Liver (tissue), 9 donors: Measurements from ENCODE around the gene CCDC91. TPM values are rescaled to one million over a fixed set of nuclear protein-coding genes. Genes with fewer than 3 reads are reported as not detected.

Experiments
- DNase-seq: peaks from one replicate; pipeline ENCODE4 v3.0.0-alpha.2; 2017; ENCODE audit warnings: low spot score
- H3K27ac ChIP-seq, 2 donors: one replicate each; pipeline ENCODE4 v1.7.0; 2013; ENCODE audit warnings: inconsistent platforms in 2 of 2, low read length in 2 of 2, control low read depth in 1 of 2, low read depth in 1 of 2, mild to moderate bottlenecking in 1 of 2
- H3K27me3 ChIP-seq, 4 donors: one replicate each; pipeline versions ENCODE4 v1.6.1 to v1.7.0; 2013; ENCODE audit warnings: low read length in 3 of 4, inconsistent platforms in 1 of 4, mild to moderate bottlenecking in 1 of 4, moderate library complexity in 1 of 4; ENCODE audit not compliant: control insufficient read depth in 4 of 4, insufficient read depth in 4 of 4
- H3K36me3 ChIP-seq, 4 donors: one replicate each; pipeline versions ENCODE4 v1.6.1 to v1.7.0; 2013; ENCODE audit warnings: low read length in 3 of 4, mild to moderate bottlenecking in 3 of 4, low read depth in 1 of 4, moderate library complexity in 1 of 4; ENCODE audit not compliant: control insufficient read depth in 4 of 4, insufficient read depth in 3 of 4
- H3K4me1 ChIP-seq, 4 donors: one replicate each; pipeline versions ENCODE4 v1.6.1 to v1.7.0; 2013; ENCODE audit warnings: low read length in 3 of 4, mild to moderate bottlenecking in 3 of 4, moderate library complexity in 1 of 4; ENCODE audit not compliant: control insufficient read depth in 4 of 4, insufficient read depth in 4 of 4
- H3K4me3 ChIP-seq, 3 donors: one replicate each; pipeline versions ENCODE4 v1.6.1 to v1.7.0; 2013; ENCODE audit warnings: low read length in 3 of 3, control low read depth in 1 of 3, low read depth in 1 of 3, mild to moderate bottlenecking in 1 of 3
- H3K9ac ChIP-seq, 2 donors: one replicate each; pipeline ENCODE4 v1.7.0; 2013; ENCODE audit warnings: low read length in 2 of 2, mild to moderate bottlenecking in 2 of 2, moderate library complexity in 2 of 2, control low read depth in 1 of 2, low read depth in 1 of 2
- H3K9me3 ChIP-seq, 4 donors: one replicate each; pipeline versions ENCODE4 v1.6.1 to v1.7.0; 2013; ENCODE audit warnings: low read length in 3 of 4; ENCODE audit not compliant: control insufficient read depth in 4 of 4
- EGR1 ChIP-seq, 2 donors: IDR thresholded peaks; 2 replicates each; pipeline ENCODE4 v1.6.1; 2016 to 2018; ENCODE audit warnings: antibody characterized with exemption in 2 of 2, low read depth in 2 of 2
- FOXA1 ChIP-seq: IDR thresholded peaks from 2 replicates; pipeline ENCODE4 v1.6.1; 2016; ENCODE audit warnings: antibody characterized with exemption
- GABPA ChIP-seq, 2 donors: IDR thresholded peaks in 1 of 2; conservative IDR thresholded peaks in 1 of 2; 2 replicates each; pipeline ENCODE4 v1.6.1; 2016; ENCODE audit warnings: antibody characterized with exemption in 2 of 2, mild to moderate bottlenecking in 1 of 2, moderate library complexity in 1 of 2
- HNF4A ChIP-seq, 2 donors: conservative IDR thresholded peaks; 2 replicates each; pipeline ENCODE4 v1.6.1; 2016; ENCODE audit warnings: antibody characterized with exemption in 2 of 2, mild to moderate bottlenecking in 2 of 2
- HNF4G ChIP-seq: IDR thresholded peaks from 2 replicates; pipeline ENCODE4 v1.6.1; 2016; ENCODE audit warnings: antibody characterized with exemption
- JUND ChIP-seq, 2 donors: IDR thresholded peaks; 2 replicates each; pipeline ENCODE4 v1.6.1; 2016; ENCODE audit warnings: antibody characterized with exemption in 2 of 2
- NR2F2 ChIP-seq: IDR thresholded peaks from 2 replicates; pipeline ENCODE4 v1.6.1; 2016; ENCODE audit warnings: antibody characterized with exemption
- RAD21 ChIP-seq, 2 donors: IDR thresholded peaks; 2 replicates each; pipeline ENCODE4 v1.6.1; 2016; ENCODE audit warnings: antibody characterized with exemption in 2 of 2, mild to moderate bottlenecking in 2 of 2
- SP1 ChIP-seq: IDR thresholded peaks from 2 replicates; pipeline ENCODE4 v1.6.1; 2018; ENCODE audit warnings: antibody characterized with exemption, mild to moderate bottlenecking
- TAF1 ChIP-seq: conservative IDR thresholded peaks from 2 replicates; pipeline ENCODE4 v1.6.1; 2016; ENCODE audit warnings: antibody characterized with exemption, mild to moderate bottlenecking
- YY1 ChIP-seq: IDR thresholded peaks from 2 replicates; pipeline ENCODE4 v1.6.1; 2016; ENCODE audit warnings: antibody characterized with exemption, mild to moderate bottlenecking
- WGBS: extraction: QIAGEN DNeasy Blood & Tissue Kit; methylation state at CpG from one replicate; pipeline ENCODE4 v1.1.7; 2013; 5-methylcytosine and 5-hydroxymethylcytosine counted together
- polyA plus RNA-seq, 2 donors: library from polyadenylated mRNA; stranded (reverse) in 1 of 2; unstranded in 1 of 2; fragments of 200-250 nt in 1 of 2; fragments of >200 nt in 1 of 2; fragmentation: Nextera tagmentation in 1 of 2; extraction: Ambion mirVana in 1 of 2; gene quantifications; one replicate each; pipeline versions ENCODE4 v1.2.1 to v1.2.3, GENCODE V29; 2013 to 2015
- total RNA-seq, 2 donors: library from RNA; depleted of rRNA; stranded (reverse); fragments of >200 nt; gene quantifications; one replicate each; pipeline ENCODE4 v1.2.3, GENCODE V29; 2014
- TF ChIP-seq, protein P1 (sequence below): fragments of 150-350 bp; IDR thresholded peaks from 2 replicates; pipeline ENCODE4 v1.5.1; 2017; ENCODE audit warnings: improper control_type of control experiment, low read depth, low read length; ENCODE audit not compliant: missing input control
- TF ChIP-seq, protein P2 (sequence below): IDR thresholded peaks from 2 replicates; pipeline ENCODE4 v1.6.1; 2016; ENCODE audit warnings: antibody characterized with exemption
- TF ChIP-seq, protein P3 (sequence below): IDR thresholded peaks from 2 replicates; pipeline ENCODE4 v1.6.1; 2016; ENCODE audit warnings: antibody characterized with exemption
- TF ChIP-seq, protein P4 (sequence below): IDR thresholded peaks from 2 replicates; pipeline ENCODE4 v1.6.1; 2016; ENCODE audit warnings: antibody characterized with exemption
- donor health status: healthy.
- donor health status: healthy.
- donor health status: healthy.
- donor health status: healthy.
- donor health status: healthy.

Gene CCDC91
- total and polyA plus RNA-seq, 4 donors = 8.4 to 29.0 (median 15.1) TPM

DNA sequence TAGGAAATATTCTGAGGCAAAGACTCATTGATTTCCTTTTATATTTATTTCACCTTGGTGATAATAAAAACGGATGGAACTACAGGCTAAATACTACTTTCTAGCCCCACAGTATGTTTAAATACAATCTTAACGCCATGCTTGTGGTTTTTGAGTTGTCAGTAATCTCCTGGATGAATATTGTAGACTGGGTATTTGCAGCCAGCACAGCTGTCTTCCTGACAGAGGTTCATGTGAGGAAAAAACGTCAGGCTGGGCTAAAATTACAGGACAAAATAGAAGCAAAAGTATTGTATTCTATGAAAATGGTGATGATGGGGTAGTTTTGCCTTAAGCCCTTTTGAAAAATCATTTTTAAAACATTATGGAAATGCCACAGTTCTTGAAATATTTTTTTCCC, 140.9 kb downstream of the CCDC91 start:
- H3K4me3 ChIP-seq = no peak overlapping the region
- 84% methylated on average over 3 of the region's 3 CpGs for WGBS
- H3K9me3 ChIP-seq = no peaks in the 10 kb centered on the region
- no peak for DNase-seq
- no peaks in the 10 kb centered on the region for H3K27me3 ChIP-seq
- TF ChIP-seq, protein P1, sequence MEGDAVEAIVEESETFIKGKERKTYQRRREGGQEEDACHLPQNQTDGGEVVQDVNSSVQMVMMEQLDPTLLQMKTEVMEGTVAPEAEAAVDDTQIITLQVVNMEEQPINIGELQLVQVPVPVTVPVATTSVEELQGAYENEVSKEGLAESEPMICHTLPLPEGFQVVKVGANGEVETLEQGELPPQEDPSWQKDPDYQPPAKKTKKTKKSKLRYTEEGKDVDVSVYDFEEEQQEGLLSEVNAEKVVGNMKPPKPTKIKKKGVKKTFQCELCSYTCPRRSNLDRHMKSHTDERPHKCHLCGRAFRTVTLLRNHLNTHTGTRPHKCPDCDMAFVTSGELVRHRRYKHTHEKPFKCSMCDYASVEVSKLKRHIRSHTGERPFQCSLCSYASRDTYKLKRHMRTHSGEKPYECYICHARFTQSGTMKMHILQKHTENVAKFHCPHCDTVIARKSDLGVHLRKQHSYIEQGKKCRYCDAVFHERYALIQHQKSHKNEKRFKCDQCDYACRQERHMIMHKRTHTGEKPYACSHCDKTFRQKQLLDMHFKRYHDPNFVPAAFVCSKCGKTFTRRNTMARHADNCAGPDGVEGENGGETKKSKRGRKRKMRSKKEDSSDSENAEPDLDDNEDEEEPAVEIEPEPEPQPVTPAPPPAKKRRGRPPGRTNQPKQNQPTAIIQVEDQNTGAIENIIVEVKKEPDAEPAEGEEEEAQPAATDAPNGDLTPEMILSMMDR = no peak
- TF ChIP-seq YY1 (no peak), EGR1 (IDR thresholded peaks at IDR 0.05; ENCODE audit: low read depth in 2 of 2) (no peak), JUND (IDR thresholded peaks at IDR 0.05) (no peak), HNF4G (no peak)
- TF ChIP-seq, protein P2, sequence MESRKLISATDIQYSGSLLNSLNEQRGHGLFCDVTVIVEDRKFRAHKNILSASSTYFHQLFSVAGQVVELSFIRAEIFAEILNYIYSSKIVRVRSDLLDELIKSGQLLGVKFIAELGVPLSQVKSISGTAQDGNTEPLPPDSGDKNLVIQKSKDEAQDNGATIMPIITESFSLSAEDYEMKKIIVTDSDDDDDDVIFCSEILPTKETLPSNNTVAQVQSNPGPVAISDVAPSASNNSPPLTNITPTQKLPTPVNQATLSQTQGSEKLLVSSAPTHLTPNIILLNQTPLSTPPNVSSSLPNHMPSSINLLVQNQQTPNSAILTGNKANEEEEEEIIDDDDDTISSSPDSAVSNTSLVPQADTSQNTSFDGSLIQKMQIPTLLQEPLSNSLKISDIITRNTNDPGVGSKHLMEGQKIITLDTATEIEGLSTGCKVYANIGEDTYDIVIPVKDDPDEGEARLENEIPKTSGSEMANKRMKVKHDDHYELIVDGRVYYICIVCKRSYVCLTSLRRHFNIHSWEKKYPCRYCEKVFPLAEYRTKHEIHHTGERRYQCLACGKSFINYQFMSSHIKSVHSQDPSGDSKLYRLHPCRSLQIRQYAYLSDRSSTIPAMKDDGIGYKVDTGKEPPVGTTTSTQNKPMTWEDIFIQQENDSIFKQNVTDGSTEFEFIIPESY = no peak
- no peaks in the 10 kb centered on the region for H3K36me3 ChIP-seq
- H3K27ac ChIP-seq = no peak overlapping the region
- no peaks in the 10 kb centered on the region for H3K4me1 ChIP-seq
- H3K9ac ChIP-seq = no peak overlapping the region

DNA sequence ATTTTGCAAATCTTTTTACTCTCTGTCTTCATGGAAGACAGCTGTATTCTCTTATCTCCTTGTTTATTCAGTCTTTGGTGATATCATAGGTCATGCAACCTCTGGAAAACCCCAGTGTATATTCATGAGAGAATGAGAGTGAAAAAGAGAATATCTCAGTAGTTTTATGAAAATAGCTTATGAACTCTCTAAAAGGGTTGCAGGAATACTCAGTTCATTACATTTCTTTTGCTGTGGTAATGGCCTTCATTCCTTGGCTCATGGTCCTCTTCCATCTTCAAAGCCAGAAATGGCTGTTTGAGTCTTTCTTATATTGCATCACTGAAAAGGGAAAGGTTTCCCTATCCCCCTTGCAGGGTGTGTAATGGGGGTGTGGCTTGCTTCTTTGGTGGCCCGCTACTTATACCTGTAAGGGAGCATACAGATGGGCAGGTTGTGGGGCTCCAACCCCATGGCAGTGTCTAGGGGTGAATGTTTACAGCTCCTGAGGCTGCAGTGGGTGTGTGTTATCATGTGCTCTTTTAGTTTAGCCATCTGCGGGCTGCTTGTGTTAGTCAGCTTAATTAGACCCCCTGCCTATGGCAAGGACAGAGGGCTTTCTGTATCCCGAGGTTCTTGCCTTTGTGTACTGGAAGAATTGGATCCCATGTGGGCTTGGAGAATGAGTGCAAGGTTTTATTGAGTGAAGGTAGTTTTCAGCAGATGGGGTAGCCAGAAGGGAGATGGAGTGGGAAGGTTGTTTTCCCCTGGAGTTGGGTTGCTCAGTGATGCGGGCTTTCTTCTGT, 150.2 kb downstream of the CCDC91 start:
- Histone ChIP-seq H3K4me3 (no peak overlapping the region), H3K27me3 (no peaks in the 10 kb centered on the region), H3K27ac (no peak overlapping the region), H3K9ac (no peak overlapping the region), H3K36me3 (no peaks in the 10 kb centered on the region), H3K4me1 (no peaks in the 10 kb centered on the region), H3K9me3 (no peaks in the 10 kb centered on the region)
- DNase-seq = no peak
- 88% methylated on average over 4 of the region's 4 CpGs for WGBS
- TF ChIP-seq SP1 (no peak), GABPA (IDR thresholded peaks at IDR 0.05 in 1 of 2, conservative IDR thresholded peaks at IDR 0.05 in 1 of 2) (no peak), HNF4A (conservative IDR thresholded peaks at IDR 0.05) (no peak), EGR1 (IDR thresholded peaks at IDR 0.05; ENCODE audit: low read depth in 2 of 2) (no peak), JUND (IDR thresholded peaks at IDR 0.05) (no peak), TAF1 (no peak), HNF4G (no peak), RAD21 (IDR thresholded peaks at IDR 0.05) (no peak), NR2F2 (no peak), FOXA1 (no peak), YY1 (no peak)
- TF ChIP-seq, protein P2 = no peak
- TF ChIP-seq, protein P1 = no peak
- TF ChIP-seq, protein P3, sequence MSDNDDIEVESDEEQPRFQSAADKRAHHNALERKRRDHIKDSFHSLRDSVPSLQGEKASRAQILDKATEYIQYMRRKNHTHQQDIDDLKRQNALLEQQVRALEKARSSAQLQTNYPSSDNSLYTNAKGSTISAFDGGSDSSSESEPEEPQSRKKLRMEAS = no peak
- TF ChIP-seq, protein P4, sequence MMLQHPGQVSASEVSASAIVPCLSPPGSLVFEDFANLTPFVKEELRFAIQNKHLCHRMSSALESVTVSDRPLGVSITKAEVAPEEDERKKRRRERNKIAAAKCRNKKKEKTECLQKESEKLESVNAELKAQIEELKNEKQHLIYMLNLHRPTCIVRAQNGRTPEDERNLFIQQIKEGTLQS = no peak
